K562 (cell line): ENCODE results near the gene BARD1. TPM values are rescaled to one million over a fixed set of nuclear protein-coding genes. Genes with fewer than 3 reads are reported as not detected.

Experiments used
- ATAC-seq: fragments of 200-7000 bp; cut with Tn5 transposase; 3 replicates; pipeline ENCODE4 v1.9.1; 2020; ENCODE audit warnings: moderate library complexity
- BruUV-seq: library from RNA; stranded (reverse); fragments of 400-500 nt; replicated peaks from 2 replicates; lab custom pipeline; 2021; lab: Mats Ljungman, UMichigan
- CTCF ChIA-PET: fragments of 300-600 bp; formaldehyde crosslinking; extraction: SDS; loops from one replicate; lab custom pipeline; 2021; ENCODE audit warnings: low intra/inter-chr PET ratio; lab: Yijun Ruan, JAX
- POLR2A ChIA-PET: fragments of 300-600, 350-650 bp; sonication (Branson Sonifier 250); formaldehyde crosslinking; extraction: SDS; loops from one replicate; lab custom pipeline; 2021; ENCODE audit warnings: antibody characterized with exemption, inconsistent platforms; lab: Yijun Ruan, JAX
- DNase-seq, 4 experiments: peaks; one replicate each; pipeline versions ENCODE4 v3.0.0 to v3.0.0-alpha.2; 2011 to 2018; ENCODE audit warnings: low spot score in 3 of 4, mixed read lengths in 3 of 4; ENCODE audit errors: extremely low read depth in 1 of 4
- FAIRE-seq: peaks from 2 replicates; lab custom pipeline; 2011; peaks lifted over from hg19 to GRCh38; lab: Jason Lieb, UNC
- H2AFZ ChIP-seq: 2 replicates; pipeline ENCODE4 v1.6.0; 2011; ENCODE audit warnings: low read depth, low read length, control low read depth, inconsistent platforms
- H3K27ac ChIP-seq: fragments of 200-600 bp; 3 replicates; pipeline ENCODE4 v1.8.0; 2011; ENCODE audit warnings: low read depth, mild to moderate bottlenecking, control low read depth, inconsistent platforms, low read length, moderate library complexity, mixed read lengths; ENCODE audit errors: extremely low read depth
- H3K27me3 ChIP-seq, 2 experiments: fragments of 300-600 bp in 1 of 2; 2 replicates in 1 of 2; 3 replicates in 1 of 2; pipeline versions ENCODE4 v1.6.0 to v1.8.0; 2011; ENCODE audit warnings: inconsistent platforms in 2 of 2, low read length in 2 of 2, mild to moderate bottlenecking in 1 of 2, mixed read lengths in 1 of 2, moderate library complexity in 1 of 2; ENCODE audit not compliant: control insufficient read depth in 2 of 2, insufficient read depth in 2 of 2
- H3K36me3 ChIP-seq: fragments of 300-600 bp; 3 replicates; pipeline ENCODE4 v1.8.0; 2011; ENCODE audit warnings: mild to moderate bottlenecking, low read length, inconsistent platforms; ENCODE audit not compliant: control insufficient read depth, insufficient read depth
- H3K4me1 ChIP-seq, 2 experiments: fragments of 200-600 bp in 1 of 2; replicated peaks in 1 of 2; 2 replicates in 1 of 2; 3 replicates in 1 of 2; pipeline versions ENCODE4 v1.5.1 to v1.8.0; 2011; ENCODE audit warnings: inconsistent platforms in 2 of 2, low read length in 2 of 2, mild to moderate bottlenecking in 1 of 2, mixed read lengths in 1 of 2, moderate library complexity in 1 of 2; ENCODE audit not compliant: control insufficient read depth in 2 of 2, insufficient read depth in 2 of 2
- H3K4me2 ChIP-seq: 2 replicates; pipeline ENCODE4 v1.6.1; 2011; ENCODE audit warnings: low read length, control low read depth, inconsistent platforms, mixed read lengths; ENCODE audit not compliant: insufficient read depth
- H3K4me3 ChIP-seq: fragments of 200-600 bp; sonication (generic), shearing (Covaris generic); 2 replicates; pipeline ENCODE4 v1.5.1; 2016; ENCODE audit warnings: control low read depth, inconsistent platforms
- H3K79me2 ChIP-seq: fragments of 200-600 bp; 3 replicates; pipeline ENCODE4 v1.8.0; 2011; ENCODE audit warnings: low read length, inconsistent platforms; ENCODE audit not compliant: control insufficient read depth, insufficient read depth
- H3K9ac ChIP-seq, 2 experiments: 2 replicates each; pipeline versions ENCODE4 v1.6.0 to v1.6.1; 2011; ENCODE audit warnings: low read depth in 2 of 2, low read length in 2 of 2, control low read depth in 1 of 2, inconsistent platforms in 1 of 2, mild to moderate bottlenecking in 1 of 2, mixed read lengths in 1 of 2; ENCODE audit not compliant: insufficient read depth in 1 of 2
- H3K9me1 ChIP-seq: one replicate; pipeline ENCODE4 v1.6.0; 2011; ENCODE audit warnings: inconsistent platforms, mild to moderate bottlenecking, low read length, moderate library complexity; ENCODE audit not compliant: control insufficient read depth, insufficient read depth
- H3K9me3 ChIP-seq: replicated peaks from 2 replicates; pipeline ENCODE4 v1.5.1; 2011; ENCODE audit warnings: low read depth, low read length, inconsistent platforms; ENCODE audit not compliant: control insufficient read depth, insufficient read depth
- H4K20me1 ChIP-seq: replicated peaks from 2 replicates; pipeline ENCODE4 v1.6.1; 2011; ENCODE audit warnings: low read length, inconsistent platforms, mixed read lengths; ENCODE audit not compliant: control insufficient read depth, insufficient read depth
- BCOR ChIP-seq: fragments of 450-650 bp; IDR thresholded peaks from 2 replicates; pipeline ENCODE4 v1.6.1; 2016
- ERF ChIP-seq: fragments of 450-650 bp; formaldehyde crosslinking; IDR thresholded peaks from 2 replicates; pipeline ENCODE4 v1.4.0; 2020; ENCODE audit warnings: mild to moderate bottlenecking, mixed read lengths
- GATAD2B ChIP-seq: fragments of 450-650 bp; IDR thresholded peaks from 2 replicates; pipeline ENCODE4 v1.6.1; 2017; ENCODE audit warnings: mild to moderate bottlenecking, borderline replicate concordance
- HNRNPH1 ChIP-seq: fragments of 200-400 bp; formaldehyde crosslinking; optimal IDR thresholded peaks from 2 replicates; pipeline ENCODE3; 2017; ENCODE audit warnings: low read depth, mild to moderate bottlenecking, low read length, moderate library complexity
- HNRNPLL ChIP-seq: fragments of 200-400 bp; formaldehyde crosslinking; IDR thresholded peaks from 2 replicates; pipeline ENCODE4 v1.6.1; 2017; ENCODE audit warnings: low read length, low read depth, mild to moderate bottlenecking; ENCODE audit not compliant: poor library complexity, severe bottlenecking
- KHSRP ChIP-seq: fragments of 450-650 bp; IDR thresholded peaks from 2 replicates; pipeline ENCODE4 v1.6.1; 2017
- MNT ChIP-seq, 2 experiments: fragments of 450-650 bp; conservative IDR thresholded peaks; 2 replicates each; pipeline ENCODE4 v1.6.1; 2017; ENCODE audit warnings: mild to moderate bottlenecking in 2 of 2, moderate library complexity in 2 of 2
- NELFE ChIP-seq: IDR thresholded peaks from 2 replicates; pipeline ENCODE4 v1.6.1; 2011; ENCODE audit warnings: mild to moderate bottlenecking; ENCODE audit not compliant: insufficient read depth, insufficient read length
- RBM15 ChIP-seq: fragments of 200-400 bp; formaldehyde crosslinking; IDR thresholded peaks from 2 replicates; pipeline ENCODE4 v1.6.1; 2018; ENCODE audit warnings: mild to moderate bottlenecking, low read length, moderate library complexity; ENCODE audit not compliant: insufficient read depth
- SMARCA4 ChIP-seq: fragments of 450-650 bp; IDR thresholded peaks from 2 replicates; pipeline ENCODE4 v1.6.1; 2016
- SOX6 ChIP-seq: fragments of 450-650 bp; IDR thresholded peaks from 2 replicates; pipeline ENCODE4 v1.6.1; 2014; ENCODE audit warnings: mild to moderate bottlenecking
- U2AF2 ChIP-seq: fragments of 200-400 bp; formaldehyde crosslinking; optimal IDR thresholded peaks from 2 replicates; pipeline ENCODE3; 2017; ENCODE audit warnings: low read depth, mild to moderate bottlenecking, low read length
- YBX1 ChIP-seq: fragments of 450-650 bp; IDR thresholded peaks from 2 replicates; pipeline ENCODE4 v1.7.1; 2016; ENCODE audit warnings: mild to moderate bottlenecking
- ZBTB11 ChIP-seq, 3 experiments: fragments of 200-800 bp in 1 of 3; fragments of 250-450 bp in 1 of 3; fragments of 450-650 bp in 1 of 3; sonication (Bioruptor Pico) in 1 of 3; sonication (Bioruptor generic) in 1 of 3; formaldehyde crosslinking in 1 of 3; IDR thresholded peaks; 2 replicates each; pipeline versions ENCODE4 v1.6.1 to v1.8.0; 2016 to 2022; ENCODE audit warnings: mild to moderate bottlenecking in 2 of 3, missing genetic modification characterization in 2 of 3, missing compliant biosample characterization in 1 of 3, moderate library complexity in 1 of 3
- ZNF277 ChIP-seq: fragments of 250-450 bp; sonication (Bioruptor Pico); IDR thresholded peaks from 2 replicates; pipeline ENCODE4 v1.8.0; 2022; ENCODE audit warnings: inconsistent platforms, mild to moderate bottlenecking, moderate library complexity, borderline replicate concordance
- WGBS: fragments of 100-300 bp; shearing (Covaris generic); methylation state at CpG from one replicate; pipeline ENCODE4 v1.1.6; 2016; ENCODE audit warnings: low coverage, mixed read lengths; ENCODE audit not compliant: insufficient coverage; ENCODE audit errors: missing lambda C conversion rate; 5-methylcytosine and 5-hydroxymethylcytosine counted together
- in situ Hi-C: fragments of 300-500 bp; cut with MboI; formaldehyde crosslinking; loops from 4 replicates; pipeline ENCODE4 v1.15.0; 2018; ENCODE audit warnings: inconsistent platforms, mixed read lengths
- intact Hi-C: fragments of 100-400 bp; cut with micrococcal nuclease; formaldehyde crosslinking; loops from 2 replicates; pipeline ENCODE4 v1.14.2; 2022
- polyA plus RNA-seq, 8 experiments: library from polyadenylated mRNA; depleted of rRNA in 4 of 8; stranded (reverse) in 5 of 8; unstranded in 3 of 8; fragments of >200 nt; fragmentation: Nextera tagmentation in 2 of 8; fragmentation: Illumina TruSeq in 1 of 8; extraction: Ambion mirVana in 2 of 8; extraction: Trizol in 1 of 8; gene quantifications; 2 replicates each; pipeline versions ENCODE4 v1.2.1 to v1.2.3, GENCODE V29; 2011 to 2014; ENCODE audit warnings: inconsistent platforms in 1 of 8, missing spikeins in 1 of 8
- total RNA-seq, 7 experiments: library from RNA; depleted of rRNA in 6 of 7; stranded (reverse); fragments of >200 nt in 6 of 7; fragmentation: Illumina TruSeq in 2 of 7; extraction: Trizol in 2 of 7; gene quantifications; 2 replicates each; pipeline versions ENCODE4 v1.2.1 to v1.2.3, GENCODE V29; 2011 to 2021; ENCODE audit warnings: low replicate concordance in 1 of 7

BARD1 gene
- total and polyA plus RNA-seq, 9 of the 15 experiments (the other 6 are each of a cell fraction or from before 2014, with no cell fraction given) = 6.3 to 18.9 (median 11.3) TPM

GRCh38 chr2:214774108-214774507 lies 35.4 kb downstream of the BARD1 start (continued):
- TF ChIP-seq NELFE (no peak), BCOR (no peak), MNT (conservative IDR thresholded peaks at IDR 0.05) (no peak), U2AF2 (no peak), HNRNPH1 (no peak), ZNF277 (CRISPR knock-in tag) (no peak)

- H3K9me1 ChIP-seq = no peaks in the 10 kb centered on the region
- no peak overlapping the region for H3K4me3 ChIP-seq
- H3K79me2 ChIP-seq = no peaks in the 10 kb centered on the region
- H3K4me2 ChIP-seq = no peak overlapping the region
- ChIA-PET POLR2A (no interaction called here), CTCF (no interaction called here)
- H3K9me3 ChIP-seq = no peaks in the 10 kb centered on the region
- in situ Hi-C loops = no loop called here
- 67% methylated on average over 3 of the region's 3 CpGs for WGBS
- FAIRE-seq = no peak
- no peak overlapping the region for H3K9ac ChIP-seq
- BruUV-seq = no TSS peak
- peaks cover 25% of the 10 kb centered on the region for H3K36me3 ChIP-seq
- no peaks in the 10 kb centered on the region for H4K20me1 ChIP-seq
- H3K27ac ChIP-seq = no peak overlapping the region
- ATAC-seq = no peak
- no peak overlapping the region for H2AFZ ChIP-seq
- H3K4me1 ChIP-seq = no peaks in the 10 kb centered on the region
- no peak for DNase-seq
- intact Hi-C loops = no loop called here
- H3K27me3 ChIP-seq = no peaks in the 10 kb centered on the region
- TF ChIP-seq HNRNPLL = no peak
- no peak for TF ChIP-seq YBX1
- no peak for TF ChIP-seq GATAD2B
- no peak for TF ChIP-seq ZBTB11 (CRISPR knock-in tag; IDR thresholded peaks at IDR 0.05)
- TF ChIP-seq SMARCA4 = no peak
- TF ChIP-seq SOX6 = no peak
- TF ChIP-seq ERF (CRISPR knock-in tag) = no peak
- TF ChIP-seq RBM15 = no peak
- no peak for TF ChIP-seq KHSRP
Observed at GRCh38 chr2:214772443-214773015, 37.0 kb downstream of the BARD1 start.
